SK-N-MC (cell line): Measurements from ENCODE around the gene KCNMA1.
A peak's percentile ranks its signal among the peaks of the same experiment; 100 is the strongest.

Source experiments
- DNase-seq: peaks from one replicate; pipeline ENCODE4 v3.0.0-alpha.2; 2011; ENCODE audit warnings: low read depth, low spot score
- H3K27ac ChIP-seq: fragments of 200-600 bp; sonication (generic); 2 replicates; pipeline ENCODE4 v1.5.1; 2016; ENCODE audit warnings: mixed run types
- H3K36me3 ChIP-seq: fragments of 200-600 bp; sonication (generic); 2 replicates; pipeline ENCODE4 v1.6.1; 2017; ENCODE audit warnings: antibody characterized with exemption, low read length, mixed read lengths; ENCODE audit not compliant: insufficient read depth
- H3K4me3 ChIP-seq: fragments of 200-600 bp; sonication (generic); 2 replicates; pipeline ENCODE4 v1.5.1; 2016
- H3K9ac ChIP-seq: fragments of 200-600 bp; sonication (generic); 2 replicates; pipeline ENCODE4 v1.8.0; 2017; ENCODE audit warnings: mixed run types, mixed read lengths; ENCODE audit not compliant: insufficient read length
- H3K9me3 ChIP-seq: fragments of 200-600 bp; sonication (generic); 2 replicates; pipeline ENCODE4 v1.6.1; 2017; ENCODE audit warnings: low read depth, mild to moderate bottlenecking, antibody characterized with exemption, low read length, moderate library complexity, mixed read lengths
- EZH2 ChIP-seq: fragments of 200-600 bp; sonication (generic); IDR thresholded peaks from one replicate; pipeline ENCODE4 v1.6.1; 2017; ENCODE audit warnings: antibody characterized with exemption
- FOXP2 ChIP-seq: optimal IDR thresholded peaks from 2 replicates; pipeline ENCODE3; 2011; ENCODE audit warnings: mild to moderate bottlenecking, moderate library complexity; ENCODE audit not compliant: insufficient read depth; ENCODE audit errors: extremely low read length, control extremely low read depth
- POLR2AphosphoS5 ChIP-seq: IDR thresholded peaks from 2 replicates; pipeline ENCODE4 v1.6.1; 2012; ENCODE audit warnings: mild to moderate bottlenecking, low read depth, low read length, borderline replicate concordance

The KCNMA1 gene

DNA sequence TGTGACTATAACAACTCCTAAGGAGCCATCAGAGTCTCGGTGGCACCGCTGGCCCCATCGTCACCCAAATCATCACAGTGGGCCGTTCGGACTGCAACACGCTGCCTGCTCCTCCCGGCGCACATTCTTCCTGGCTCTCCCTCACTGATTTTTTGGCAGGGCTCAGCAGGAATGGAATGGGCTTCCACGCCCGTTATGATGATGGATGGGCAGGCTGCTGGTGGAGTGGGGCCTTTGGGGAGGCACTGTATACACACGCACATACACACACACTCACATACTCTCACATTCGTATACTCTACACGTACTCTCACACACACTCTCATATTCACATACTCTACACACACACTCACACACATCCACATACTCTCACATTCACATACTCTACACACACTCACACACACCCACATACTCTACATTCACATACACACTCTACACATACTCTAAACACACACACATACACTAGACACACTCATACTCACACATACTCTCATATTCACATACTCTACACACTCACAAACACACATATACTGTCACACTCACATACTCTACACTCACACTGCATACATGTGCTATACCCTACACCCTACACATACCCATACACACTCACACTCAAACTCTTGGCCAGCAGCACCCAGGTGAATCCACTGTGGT, 99.8 kb downstream of the KCNMA1 start:
- DNase-seq = no peak
- Histone ChIP-seq H3K4me3 (no peak overlapping the region), H3K27ac (no peak overlapping the region), H3K9ac (no peak overlapping the region), H3K9me3 (no peaks in the 10 kb centered on the region), H3K36me3 (no peaks in the 10 kb centered on the region)
- TF ChIP-seq FOXP2 (no peak), POLR2AphosphoS5 (no peak), EZH2 (no peak)

DNA sequence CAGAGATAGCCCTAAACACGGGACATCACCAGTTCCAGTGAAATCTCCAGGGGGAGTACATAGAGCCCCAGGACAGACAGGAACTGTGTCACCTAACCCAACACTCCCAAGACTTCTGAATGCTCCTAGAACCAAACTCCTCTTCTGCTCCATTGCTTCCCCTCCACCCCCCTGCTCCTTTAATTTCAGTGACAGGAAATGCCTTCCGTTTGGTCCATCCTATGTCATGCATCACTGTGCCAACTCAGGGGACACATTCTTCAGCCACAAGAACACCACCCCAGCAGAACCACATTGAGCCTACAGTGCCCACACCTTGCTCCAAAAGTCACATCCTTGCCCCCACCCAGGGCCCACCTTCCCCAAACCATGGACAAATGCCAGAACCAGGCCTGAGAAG, 100.5 kb downstream of the KCNMA1 start:
- H3K9me3 ChIP-seq = no peaks in the 10 kb centered on the region
- no peak overlapping the region for H3K27ac ChIP-seq
- no peak for TF ChIP-seq EZH2
- no peak overlapping the region for H3K9ac ChIP-seq
- no peak for DNase-seq
- no peaks in the 10 kb centered on the region for H3K36me3 ChIP-seq
- H3K4me3 ChIP-seq = no peak overlapping the region

- H3K27ac ChIP-seq = no peak overlapping the region
- no peak for TF ChIP-seq EZH2
- TF ChIP-seq POLR2AphosphoS5 = no peak
- no peak for TF ChIP-seq FOXP2
- H3K9ac ChIP-seq = no peak overlapping the region
- H3K36me3 ChIP-seq = no peaks in the 10 kb centered on the region
- no peak overlapping the region for H3K4me3 ChIP-seq
- no peaks in the 10 kb centered on the region for H3K9me3 ChIP-seq
- no peak for DNase-seq
Measured at GRCh38 chr10:77533887-77534278, 103.7 kb downstream of the KCNMA1 start.

DNA sequence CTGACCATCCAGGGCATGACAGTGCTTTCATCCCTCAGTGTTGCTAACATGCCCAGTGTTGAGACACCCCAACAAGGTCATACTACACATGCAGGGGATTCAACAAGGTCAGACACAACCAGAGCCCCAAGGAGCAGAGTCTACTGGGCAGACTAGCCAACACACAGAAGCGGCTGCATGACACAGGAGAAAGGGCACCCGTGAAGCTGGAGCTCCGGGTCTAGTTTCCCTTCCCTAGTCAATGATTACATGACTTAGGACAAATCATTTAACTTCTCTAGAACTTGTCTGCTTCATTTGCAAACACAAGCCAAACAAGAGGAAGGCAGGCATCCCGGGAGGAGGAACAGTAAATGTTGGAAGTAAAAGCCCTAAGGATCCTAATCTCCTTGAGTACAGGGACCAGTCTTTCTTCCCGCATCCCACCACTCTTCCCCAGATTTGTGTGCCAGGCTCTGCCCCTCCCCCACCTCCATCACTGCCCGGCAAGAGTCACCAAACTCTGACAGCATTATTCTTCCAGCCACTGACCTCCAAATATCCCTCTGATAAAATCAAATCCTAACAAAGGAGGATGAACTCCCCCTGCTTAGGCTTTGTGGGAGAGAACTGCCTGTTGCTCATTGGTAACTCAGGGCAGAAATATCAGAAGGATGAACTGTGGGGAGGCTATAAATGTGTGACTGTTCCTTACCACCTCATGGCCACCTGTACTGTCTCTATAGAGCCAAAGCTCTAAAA, 104.3 kb downstream of the KCNMA1 start:
- Histone ChIP-seq H3K4me3 (no peak overlapping the region), H3K9me3 (no peaks in the 10 kb centered on the region), H3K9ac (no peak overlapping the region), H3K36me3 (no peaks in the 10 kb centered on the region), H3K27ac (no peak overlapping the region)
- TF ChIP-seq FOXP2 (no peak), EZH2 (no peak), POLR2AphosphoS5 (no peak)
- no peak for DNase-seq

GRCh38 chr10:77532068-77532467, 105.5 kb downstream of the KCNMA1 start:
- H3K9me3 ChIP-seq = no peaks in the 10 kb centered on the region
- no peak overlapping the region for H3K4me3 ChIP-seq
- H3K27ac ChIP-seq = no peak overlapping the region
- no peak for DNase-seq
- no peak for TF ChIP-seq POLR2AphosphoS5
- no peak for TF ChIP-seq EZH2
- TF ChIP-seq FOXP2 = no peak
- H3K9ac ChIP-seq = no peak overlapping the region
- H3K36me3 ChIP-seq = no peaks in the 10 kb centered on the region

GRCh38 chr10:77531441-77532001, 106.1 kb downstream of the KCNMA1 start:
- no peaks in the 10 kb centered on the region for H3K9me3 ChIP-seq
- no peaks in the 10 kb centered on the region for H3K36me3 ChIP-seq
- peak; percentile 1 for DNase-seq
- no peak overlapping the region for H3K9ac ChIP-seq
- TF ChIP-seq EZH2 = no peak
- no peak for TF ChIP-seq FOXP2
- TF ChIP-seq POLR2AphosphoS5 = no peak
- H3K27ac ChIP-seq = no peak overlapping the region
- no peak overlapping the region for H3K4me3 ChIP-seq

- DNase-seq = no peak
- Histone ChIP-seq H3K9ac (no peak overlapping the region), H3K36me3 (no peaks in the 10 kb centered on the region), H3K4me3 (no peak overlapping the region), H3K9me3 (no peaks in the 10 kb centered on the region), H3K27ac (no peak overlapping the region)
- TF ChIP-seq FOXP2 (no peak), POLR2AphosphoS5 (no peak), EZH2 (no peak)
Measured at GRCh38 chr10:77530011-77530410, 107.6 kb downstream of the KCNMA1 start.

GRCh38 chr10:77529050-77529576, 108.5 kb downstream of the KCNMA1 start:
- H3K27ac ChIP-seq = no peak overlapping the region
- H3K4me3 ChIP-seq = no peak overlapping the region
- no peak for TF ChIP-seq EZH2
- no peak for TF ChIP-seq POLR2AphosphoS5
- no peak for TF ChIP-seq FOXP2
- H3K36me3 ChIP-seq = no peaks in the 10 kb centered on the region
- H3K9me3 ChIP-seq = no peaks in the 10 kb centered on the region
- no peak overlapping the region for H3K9ac ChIP-seq
- no peak for DNase-seq

DNA sequence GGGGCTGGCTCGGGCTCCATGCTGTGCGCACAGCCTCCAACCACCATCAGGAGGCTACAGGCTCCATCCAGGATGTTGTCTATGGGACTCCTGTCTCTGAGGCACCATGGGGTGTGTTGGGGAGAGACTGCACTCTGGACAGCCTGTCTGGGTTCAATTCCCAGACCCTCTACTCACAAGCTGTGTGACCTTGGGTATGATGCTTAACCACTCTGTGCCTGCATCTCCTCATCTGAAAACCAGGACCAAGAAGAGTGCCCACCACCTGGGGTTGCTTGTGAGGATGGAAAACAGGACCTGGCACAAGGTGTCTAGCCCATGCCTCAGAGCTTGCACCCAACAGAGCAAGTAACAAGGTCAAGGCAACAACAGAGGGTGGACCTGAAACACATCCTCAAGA, 109.8 kb downstream of the KCNMA1 start:
- Histone ChIP-seq H3K9ac (no peak overlapping the region), H3K36me3 (no peaks in the 10 kb centered on the region), H3K4me3 (no peak overlapping the region), H3K27ac (no peak overlapping the region), H3K9me3 (no peaks in the 10 kb centered on the region)
- no peak for DNase-seq
- TF ChIP-seq EZH2 = no peak
- no peak for TF ChIP-seq POLR2AphosphoS5
- TF ChIP-seq FOXP2 = no peak
